SK-N-SH (cell line): ENCODE results near the gene HDAC8. TPM values are rescaled to one million over a fixed set of nuclear protein-coding genes. Genes with fewer than 3 reads are reported as not detected.
A peak's percentile ranks its signal among the peaks of the same experiment; 100 is the strongest.

Source experiments
- CTCF ChIA-PET: fragments of 300-600, 350-600 bp; formaldehyde crosslinking; extraction: SDS; loops from one replicate; lab custom pipeline; 2021; lab: Yijun Ruan, JAX
- POLR2A ChIA-PET: fragments of 350-600 bp; sonication (Branson Sonifier 250); formaldehyde crosslinking; extraction: SDS; loops from one replicate; lab custom pipeline; 2020; ENCODE audit warnings: antibody characterized with exemption, inconsistent platforms; lab: Yijun Ruan, JAX
- DNase-seq: peaks from one replicate; pipeline ENCODE4 v3.0.0; 2012
- H2AFZ ChIP-seq: fragments of 200-600 bp; sonication (generic); 2 replicates; pipeline ENCODE4 v1.8.1; 2016; ENCODE audit warnings: antibody characterized with exemption, mild to moderate bottlenecking, low read depth
- H3F3A ChIP-seq: fragments of 200-600 bp; sonication (generic); replicated peaks from 2 replicates; pipeline ENCODE3; 2016; ENCODE audit warnings: antibody characterized with exemption, mild to moderate bottlenecking; ENCODE audit not compliant: insufficient read depth
- H3K27ac ChIP-seq, 2 experiments: fragments of 200-500 bp in 1 of 2; fragments of 200-600 bp in 1 of 2; sonication (Bioruptor generic) in 1 of 2; sonication (generic), shearing (Covaris generic) in 1 of 2; 2 replicates each; pipeline versions ENCODE4 v1.5.1 to v1.6.1; 2014 to 2016; ENCODE audit warnings: low read depth in 2 of 2, inconsistent platforms in 1 of 2, low read length in 1 of 2, mild to moderate bottlenecking in 1 of 2, mixed read lengths in 1 of 2
- H3K27me3 ChIP-seq: fragments of 200-600 bp; sonication (generic), shearing (Covaris generic); 2 replicates; pipeline ENCODE4 v1.6.1; 2016; ENCODE audit warnings: mixed run types; ENCODE audit not compliant: insufficient read depth
- H3K36me3 ChIP-seq, 2 experiments: fragments of 200-500 bp in 1 of 2; fragments of 200-600 bp in 1 of 2; sonication (Bioruptor generic) in 1 of 2; sonication (generic) in 1 of 2; replicated peaks in 1 of 2; 2 replicates each; pipeline versions ENCODE3 to v1.5.1; 2014 to 2016; ENCODE audit warnings: low read length in 1 of 2, mild to moderate bottlenecking in 1 of 2; ENCODE audit not compliant: insufficient read depth in 2 of 2, control insufficient read depth in 1 of 2
- H3K4me1 ChIP-seq, 2 experiments: fragments of 200-500 bp in 1 of 2; fragments of 200-600 bp in 1 of 2; sonication (Bioruptor generic) in 1 of 2; sonication (generic), shearing (Covaris generic) in 1 of 2; 2 replicates each; pipeline versions ENCODE4 v1.5.1 to v1.6.1; 2014 to 2016; ENCODE audit warnings: low read depth in 1 of 2, low read length in 1 of 2, mixed run types in 1 of 2; ENCODE audit not compliant: insufficient read depth in 2 of 2, control insufficient read depth in 1 of 2
- H3K4me2 ChIP-seq: fragments of 200-600 bp; sonication (generic), shearing (Covaris generic); 2 replicates; pipeline ENCODE4 v1.6.1; 2017; ENCODE audit warnings: mixed run types
- H3K4me3 ChIP-seq, 2 experiments: fragments of 200-500 bp in 1 of 2; fragments of 200-600 bp in 1 of 2; sonication (Bioruptor generic) in 1 of 2; sonication (generic), shearing (Covaris generic) in 1 of 2; 2 replicates each; pipeline versions ENCODE4 v1.5.1 to v1.8.1; 2014 to 2016; ENCODE audit warnings: low read depth in 2 of 2, inconsistent platforms in 1 of 2, low read length in 1 of 2, mild to moderate bottlenecking in 1 of 2, mixed read lengths in 1 of 2, moderate library complexity in 1 of 2
- H3K79me2 ChIP-seq: fragments of 200-600 bp; sonication (generic); 2 replicates; pipeline ENCODE4 v1.8.1; 2017; ENCODE audit warnings: mild to moderate bottlenecking; ENCODE audit not compliant: insufficient read depth
- H3K9ac ChIP-seq: fragments of 200-600 bp; sonication (generic); 2 replicates; pipeline ENCODE4 v1.6.1; 2017; ENCODE audit warnings: mixed run types
- H3K9me2 ChIP-seq: fragments of 200-600 bp; sonication (generic); 2 replicates; pipeline ENCODE4 v1.6.1; 2017; ENCODE audit warnings: mixed run types
- H3K9me3 ChIP-seq: fragments of 200-600 bp; sonication (generic); 2 replicates; pipeline ENCODE4 v1.6.1; 2017; ENCODE audit warnings: mixed run types, mild to moderate bottlenecking, moderate library complexity
- H4K20me1 ChIP-seq: fragments of 200-600 bp; sonication (generic); 2 replicates; pipeline ENCODE4 v1.6.1; 2017; ENCODE audit warnings: mild to moderate bottlenecking, mixed run types; ENCODE audit not compliant: insufficient read depth
- CHD2 ChIP-seq: fragments of 150-350 bp; IDR thresholded peaks from 2 replicates; pipeline ENCODE4 v1.6.1; 2018; ENCODE audit warnings: low read length; ENCODE audit not compliant: partially characterized antibody
- ELF1 ChIP-seq: IDR thresholded peaks from 2 replicates; pipeline ENCODE4 v1.4.0; 2012
- EP300 ChIP-seq, 2 experiments: IDR thresholded peaks; 2 replicates each; pipeline versions ENCODE4 v1.4.0 to v1.6.1; 2012; ENCODE audit warnings: borderline replicate concordance in 1 of 2, low read depth in 1 of 2, low read length in 1 of 2
- FOSL2 ChIP-seq: IDR thresholded peaks from 2 replicates; pipeline ENCODE4 v1.4.0; 2012; ENCODE audit warnings: low read depth, mild to moderate bottlenecking, moderate library complexity, borderline replicate concordance
- FOXM1 ChIP-seq: IDR thresholded peaks from 2 replicates; pipeline ENCODE4 v1.4.0; 2012; ENCODE audit warnings: low read depth, mild to moderate bottlenecking
- GABPA ChIP-seq: IDR thresholded peaks from 2 replicates; pipeline ENCODE4 v1.4.0; 2012; ENCODE audit warnings: low read depth, mild to moderate bottlenecking
- GATA2 ChIP-seq: sonication (generic); formaldehyde crosslinking; IDR thresholded peaks from 2 replicates; pipeline ENCODE4 v1.5.0; 2020; ENCODE audit warnings: mild to moderate bottlenecking, missing genetic modification reagents
- JUND ChIP-seq: IDR thresholded peaks from 2 replicates; pipeline ENCODE4 v1.4.0; 2012
- MXI1 ChIP-seq: IDR thresholded peaks from 2 replicates; pipeline ENCODE4 v1.6.1; 2012; ENCODE audit warnings: mild to moderate bottlenecking, low read depth, low read length, improper control_type of control experiment
- NRF1 ChIP-seq: IDR thresholded peaks from 2 replicates; pipeline ENCODE4 v1.6.1; 2012; ENCODE audit warnings: low read depth, mild to moderate bottlenecking, low read length
- POLR2AphosphoS5 ChIP-seq: IDR thresholded peaks from 2 replicates; pipeline ENCODE4 v1.6.1; 2012; ENCODE audit warnings: low read depth, low read length
- RAD21 ChIP-seq: IDR thresholded peaks from 2 replicates; pipeline ENCODE4 v1.6.1; 2012; ENCODE audit warnings: mild to moderate bottlenecking, low read length
- RFX5 ChIP-seq: IDR thresholded peaks from 2 replicates; pipeline ENCODE4 v1.6.1; 2012; ENCODE audit warnings: mild to moderate bottlenecking, improper control_type of control experiment, low read length
- RXRA ChIP-seq: IDR thresholded peaks from 2 replicates; pipeline ENCODE4 v1.4.0; 2012; ENCODE audit warnings: low read depth, mild to moderate bottlenecking, borderline replicate concordance
- SMC3 ChIP-seq: IDR thresholded peaks from 2 replicates; pipeline ENCODE4 v1.6.1; 2012; ENCODE audit warnings: low read depth, low read length, improper control_type of control experiment
- TAF1 ChIP-seq: IDR thresholded peaks from 2 replicates; pipeline ENCODE4 v1.6.1; 2012; ENCODE audit warnings: low read depth, mild to moderate bottlenecking, low read length, moderate library complexity, borderline replicate concordance
- TCF12 ChIP-seq: IDR thresholded peaks from 2 replicates; pipeline ENCODE4 v1.4.0; 2012
- TEAD4 ChIP-seq: IDR thresholded peaks from 2 replicates; pipeline ENCODE4 v1.4.0; 2012; ENCODE audit warnings: mild to moderate bottlenecking, borderline replicate concordance; ENCODE audit not compliant: insufficient read depth
- YY1 ChIP-seq: IDR thresholded peaks from 2 replicates; pipeline ENCODE4 v1.4.0; 2012; ENCODE audit warnings: low read depth, mild to moderate bottlenecking
- WGBS: methylation state at CpG from one replicate; pipeline ENCODE4 v1.1.6; 2017; ENCODE audit warnings: low lambda C conversion rate; 5-methylcytosine and 5-hydroxymethylcytosine counted together
- polyA plus RNA-seq, 3 experiments: library from polyadenylated mRNA; depleted of rRNA; stranded (reverse); fragments of >200 nt; gene quantifications; 2 replicates each; pipeline ENCODE4 v1.2.3, GENCODE V29; 2012
- TF ChIP-seq, protein P1 (sequence below): IDR thresholded peaks from 2 replicates; pipeline ENCODE4 v1.6.1; 2012; ENCODE audit warnings: mild to moderate bottlenecking, low read depth, low read length, moderate library complexity
- TF ChIP-seq, protein P2 (sequence below): IDR thresholded peaks from 2 replicates; pipeline ENCODE4 v1.4.0; 2012; ENCODE audit warnings: low read depth, borderline replicate concordance
- TF ChIP-seq, protein P3 (sequence below): IDR thresholded peaks from 2 replicates; pipeline ENCODE4 v1.4.0; 2012; ENCODE audit warnings: low read depth
- TF ChIP-seq, protein P4 (sequence below): fragments of 150-350 bp; IDR thresholded peaks from 2 replicates; pipeline ENCODE4 v1.6.1; 2016; ENCODE audit warnings: mild to moderate bottlenecking, low read depth, low read length
- TF ChIP-seq, protein P5 (sequence below): fragments of 150-350 bp; IDR thresholded peaks from 2 replicates; pipeline ENCODE4 v1.6.1; 2017; ENCODE audit warnings: antibody characterized with exemption, low read length, low read depth, borderline replicate concordance
- TF ChIP-seq, protein P6 (sequence below): IDR thresholded peaks from 2 replicates; pipeline ENCODE4; 2012
- TF ChIP-seq, protein P7 (sequence below): fragments of 200-600 bp; sonication (generic); IDR thresholded peaks from 2 replicates; pipeline ENCODE4 v1.6.1; 2017; ENCODE audit warnings: antibody characterized with exemption, mild to moderate bottlenecking, moderate library complexity

HDAC8 gene
- polyA plus RNA-seq, 1 of the 3 experiments (the other 2 are of a cell fraction) = 30.6 TPM

DNA sequence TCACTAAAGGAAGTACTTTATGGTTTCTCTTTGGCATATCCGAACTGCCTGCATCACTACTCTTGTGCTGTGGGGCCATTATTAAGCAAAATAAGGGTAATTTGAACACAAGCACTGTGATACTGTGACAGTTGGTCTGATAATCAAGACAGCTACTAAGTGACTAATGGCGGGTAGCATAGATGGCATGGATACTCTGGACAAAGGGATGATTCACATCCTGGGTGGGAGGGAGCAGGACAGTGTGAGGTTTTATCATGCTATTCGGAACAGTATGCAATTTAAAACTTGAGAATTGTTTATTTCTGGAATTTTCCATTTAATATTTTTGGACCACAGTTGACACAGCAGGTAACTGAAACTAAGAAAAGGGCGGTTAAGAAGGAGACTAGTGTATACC, 214.3 kb downstream of the HDAC8 start:
- H3K9me2 ChIP-seq = no peaks in the 10 kb centered on the region
- no peaks in the 10 kb centered on the region for H3K79me2 ChIP-seq
- H3K4me1 ChIP-seq = peaks cover 0 to 11% of the 10 kb centered on the region in 2 experiments; a peak in 1 of 4 replicates
- CTCF ChIA-PET = no interaction called here
- peak overlapping the region; percentile 48; the same call in 1 of the 2 replicates for H2AFZ ChIP-seq
- H3K36me3 ChIP-seq = peaks cover 0 to 4% of the 10 kb centered on the region in 2 experiments
- POLR2A ChIA-PET = no interaction called here
- H3K4me2 ChIP-seq = peak overlapping the region; percentile 17
- peak overlapping the region in 1 of 2 experiments; percentile 41; a peak in 2 of 4 replicates for H3K27ac ChIP-seq
- H3F3A ChIP-seq = no peaks in the 10 kb centered on the region
- peak overlapping the region; percentile 18; the same call in 1 of the 2 replicates for H3K9ac ChIP-seq
- H3K4me3 ChIP-seq = no peak overlapping the region
- 52% methylated on average over 4 of the region's 4 CpGs for WGBS
- no peak for DNase-seq
- no peaks in the 10 kb centered on the region for H3K9me3 ChIP-seq
- no peaks in the 10 kb centered on the region for H3K27me3 ChIP-seq
- H4K20me1 ChIP-seq = no peaks in the 10 kb centered on the region
- TF ChIP-seq EP300 (IDR thresholded peaks at IDR 0.05; ENCODE audit: borderline replicate concordance in 1 of 2, low read depth in 1 of 2, low read length in 1 of 2) (peak in 1 of 2 experiments; percentile 22; a peak in 1 of 4 replicates), TCF12 (0 out of 2 replicates have a peak, but pooled peaks have one; percentile 36), RXRA (no peak), TAF1 (no peak), MXI1 (no peak), RAD21 (no peak), SMC3 (no peak), CHD2 (no peak), FOXM1 (no peak), RFX5 (no peak), JUND (peak; percentile 74), FOSL2 (peak; percentile 65; the same call in 1 of the 2 replicates), YY1 (no peak), POLR2AphosphoS5 (no peak), GABPA (no peak), TEAD4 (no peak), ELF1 (no peak), GATA2 (CRISPR knock-in tag) (no peak), NRF1 (no peak)
- TF ChIP-seq, protein P1, sequence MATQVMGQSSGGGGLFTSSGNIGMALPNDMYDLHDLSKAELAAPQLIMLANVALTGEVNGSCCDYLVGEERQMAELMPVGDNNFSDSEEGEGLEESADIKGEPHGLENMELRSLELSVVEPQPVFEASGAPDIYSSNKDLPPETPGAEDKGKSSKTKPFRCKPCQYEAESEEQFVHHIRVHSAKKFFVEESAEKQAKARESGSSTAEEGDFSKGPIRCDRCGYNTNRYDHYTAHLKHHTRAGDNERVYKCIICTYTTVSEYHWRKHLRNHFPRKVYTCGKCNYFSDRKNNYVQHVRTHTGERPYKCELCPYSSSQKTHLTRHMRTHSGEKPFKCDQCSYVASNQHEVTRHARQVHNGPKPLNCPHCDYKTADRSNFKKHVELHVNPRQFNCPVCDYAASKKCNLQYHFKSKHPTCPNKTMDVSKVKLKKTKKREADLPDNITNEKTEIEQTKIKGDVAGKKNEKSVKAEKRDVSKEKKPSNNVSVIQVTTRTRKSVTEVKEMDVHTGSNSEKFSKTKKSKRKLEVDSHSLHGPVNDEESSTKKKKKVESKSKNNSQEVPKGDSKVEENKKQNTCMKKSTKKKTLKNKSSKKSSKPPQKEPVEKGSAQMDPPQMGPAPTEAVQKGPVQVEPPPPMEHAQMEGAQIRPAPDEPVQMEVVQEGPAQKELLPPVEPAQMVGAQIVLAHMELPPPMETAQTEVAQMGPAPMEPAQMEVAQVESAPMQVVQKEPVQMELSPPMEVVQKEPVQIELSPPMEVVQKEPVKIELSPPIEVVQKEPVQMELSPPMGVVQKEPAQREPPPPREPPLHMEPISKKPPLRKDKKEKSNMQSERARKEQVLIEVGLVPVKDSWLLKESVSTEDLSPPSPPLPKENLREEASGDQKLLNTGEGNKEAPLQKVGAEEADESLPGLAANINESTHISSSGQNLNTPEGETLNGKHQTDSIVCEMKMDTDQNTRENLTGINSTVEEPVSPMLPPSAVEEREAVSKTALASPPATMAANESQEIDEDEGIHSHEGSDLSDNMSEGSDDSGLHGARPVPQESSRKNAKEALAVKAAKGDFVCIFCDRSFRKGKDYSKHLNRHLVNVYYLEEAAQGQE = no peak
- TF ChIP-seq, protein P2, sequence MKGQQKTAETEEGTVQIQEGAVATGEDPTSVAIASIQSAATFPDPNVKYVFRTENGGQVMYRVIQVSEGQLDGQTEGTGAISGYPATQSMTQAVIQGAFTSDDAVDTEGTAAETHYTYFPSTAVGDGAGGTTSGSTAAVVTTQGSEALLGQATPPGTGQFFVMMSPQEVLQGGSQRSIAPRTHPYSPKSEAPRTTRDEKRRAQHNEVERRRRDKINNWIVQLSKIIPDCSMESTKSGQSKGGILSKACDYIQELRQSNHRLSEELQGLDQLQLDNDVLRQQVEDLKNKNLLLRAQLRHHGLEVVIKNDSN = no peak
- TF ChIP-seq, protein P3, sequence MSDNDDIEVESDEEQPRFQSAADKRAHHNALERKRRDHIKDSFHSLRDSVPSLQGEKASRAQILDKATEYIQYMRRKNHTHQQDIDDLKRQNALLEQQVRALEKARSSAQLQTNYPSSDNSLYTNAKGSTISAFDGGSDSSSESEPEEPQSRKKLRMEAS = peak; percentile 54; the same call in 1 of the 2 replicates
- TF ChIP-seq, protein P4, sequence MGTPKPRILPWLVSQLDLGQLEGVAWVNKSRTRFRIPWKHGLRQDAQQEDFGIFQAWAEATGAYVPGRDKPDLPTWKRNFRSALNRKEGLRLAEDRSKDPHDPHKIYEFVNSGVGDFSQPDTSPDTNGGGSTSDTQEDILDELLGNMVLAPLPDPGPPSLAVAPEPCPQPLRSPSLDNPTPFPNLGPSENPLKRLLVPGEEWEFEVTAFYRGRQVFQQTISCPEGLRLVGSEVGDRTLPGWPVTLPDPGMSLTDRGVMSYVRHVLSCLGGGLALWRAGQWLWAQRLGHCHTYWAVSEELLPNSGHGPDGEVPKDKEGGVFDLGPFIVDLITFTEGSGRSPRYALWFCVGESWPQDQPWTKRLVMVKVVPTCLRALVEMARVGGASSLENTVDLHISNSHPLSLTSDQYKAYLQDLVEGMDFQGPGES = no peak
- TF ChIP-seq, protein P5, sequence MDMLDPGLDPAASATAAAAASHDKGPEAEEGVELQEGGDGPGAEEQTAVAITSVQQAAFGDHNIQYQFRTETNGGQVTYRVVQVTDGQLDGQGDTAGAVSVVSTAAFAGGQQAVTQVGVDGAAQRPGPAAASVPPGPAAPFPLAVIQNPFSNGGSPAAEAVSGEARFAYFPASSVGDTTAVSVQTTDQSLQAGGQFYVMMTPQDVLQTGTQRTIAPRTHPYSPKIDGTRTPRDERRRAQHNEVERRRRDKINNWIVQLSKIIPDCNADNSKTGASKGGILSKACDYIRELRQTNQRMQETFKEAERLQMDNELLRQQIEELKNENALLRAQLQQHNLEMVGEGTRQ = no peak
- TF ChIP-seq, protein P6, sequence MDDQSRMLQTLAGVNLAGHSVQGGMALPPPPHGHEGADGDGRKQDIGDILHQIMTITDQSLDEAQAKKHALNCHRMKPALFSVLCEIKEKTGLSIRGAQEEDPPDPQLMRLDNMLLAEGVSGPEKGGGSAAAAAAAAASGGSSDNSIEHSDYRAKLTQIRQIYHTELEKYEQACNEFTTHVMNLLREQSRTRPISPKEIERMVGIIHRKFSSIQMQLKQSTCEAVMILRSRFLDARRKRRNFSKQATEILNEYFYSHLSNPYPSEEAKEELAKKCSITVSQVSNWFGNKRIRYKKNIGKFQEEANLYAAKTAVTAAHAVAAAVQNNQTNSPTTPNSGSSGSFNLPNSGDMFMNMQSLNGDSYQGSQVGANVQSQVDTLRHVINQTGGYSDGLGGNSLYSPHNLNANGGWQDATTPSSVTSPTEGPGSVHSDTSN = peak; percentile 44; the same call in 1 of the 2 replicates
- TF ChIP-seq, protein P7, sequence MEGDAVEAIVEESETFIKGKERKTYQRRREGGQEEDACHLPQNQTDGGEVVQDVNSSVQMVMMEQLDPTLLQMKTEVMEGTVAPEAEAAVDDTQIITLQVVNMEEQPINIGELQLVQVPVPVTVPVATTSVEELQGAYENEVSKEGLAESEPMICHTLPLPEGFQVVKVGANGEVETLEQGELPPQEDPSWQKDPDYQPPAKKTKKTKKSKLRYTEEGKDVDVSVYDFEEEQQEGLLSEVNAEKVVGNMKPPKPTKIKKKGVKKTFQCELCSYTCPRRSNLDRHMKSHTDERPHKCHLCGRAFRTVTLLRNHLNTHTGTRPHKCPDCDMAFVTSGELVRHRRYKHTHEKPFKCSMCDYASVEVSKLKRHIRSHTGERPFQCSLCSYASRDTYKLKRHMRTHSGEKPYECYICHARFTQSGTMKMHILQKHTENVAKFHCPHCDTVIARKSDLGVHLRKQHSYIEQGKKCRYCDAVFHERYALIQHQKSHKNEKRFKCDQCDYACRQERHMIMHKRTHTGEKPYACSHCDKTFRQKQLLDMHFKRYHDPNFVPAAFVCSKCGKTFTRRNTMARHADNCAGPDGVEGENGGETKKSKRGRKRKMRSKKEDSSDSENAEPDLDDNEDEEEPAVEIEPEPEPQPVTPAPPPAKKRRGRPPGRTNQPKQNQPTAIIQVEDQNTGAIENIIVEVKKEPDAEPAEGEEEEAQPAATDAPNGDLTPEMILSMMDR = no peak
